K562 (cell line): ENCODE measurements around the gene LY6G6D. TPM values are rescaled to one million over a fixed set of nuclear protein-coding genes. Genes with fewer than 3 reads are reported as not detected.

Experiments used
- DPF2 ChIP-seq: fragments of 450-650 bp; IDR thresholded peaks from 2 replicates; pipeline ENCODE4 v1.6.1; 2016
- KDM1A ChIP-seq, 2 experiments: fragments of 450-650 bp; IDR thresholded peaks; 2 replicates each; pipeline ENCODE4 v1.6.1; 2016; ENCODE audit warnings: mild to moderate bottlenecking in 2 of 2
- L3MBTL2 ChIP-seq: fragments of 450-650 bp; IDR thresholded peaks from 2 replicates; pipeline ENCODE4 v1.6.1; 2016; ENCODE audit warnings: mild to moderate bottlenecking, moderate library complexity
- MECOM ChIP-seq: fragments of 250-450 bp; sonication (Bioruptor Pico); IDR thresholded peaks from 2 replicates; pipeline ENCODE4 v1.8.0; 2022; ENCODE audit warnings: inconsistent platforms
- SMAD3 ChIP-seq: fragments of 450-650 bp; formaldehyde crosslinking; conservative IDR thresholded peaks from 2 replicates; pipeline ENCODE4 v1.4.0; 2020; ENCODE audit warnings: mild to moderate bottlenecking
- ZBTB17 ChIP-seq: fragments of 450-650 bp; formaldehyde crosslinking; IDR thresholded peaks from 2 replicates; pipeline ENCODE4 v1.4.0; 2020; ENCODE audit warnings: mild to moderate bottlenecking
- ZNF212 ChIP-seq: fragments of 450-650 bp; formaldehyde crosslinking; IDR thresholded peaks from 2 replicates; pipeline ENCODE4 v1.4.0; 2020; ENCODE audit warnings: mild to moderate bottlenecking
- ZNF311 ChIP-seq: fragments of 250-450 bp; sonication (Bioruptor Pico); IDR thresholded peaks from 2 replicates; pipeline ENCODE4 v1.4.0; 2020; ENCODE audit warnings: mild to moderate bottlenecking, moderate library complexity
- ZNF431 ChIP-seq: sonication (generic); formaldehyde crosslinking; IDR thresholded peaks from 2 replicates; pipeline ENCODE4 v1.8.0; 2022; ENCODE audit warnings: mild to moderate bottlenecking, missing genetic modification reagents
- polyA plus RNA-seq, 8 experiments: library from polyadenylated mRNA; depleted of rRNA in 4 of 8; stranded (reverse) in 5 of 8; unstranded in 3 of 8; fragments of >200 nt; fragmentation: Nextera tagmentation in 2 of 8; fragmentation: Illumina TruSeq in 1 of 8; extraction: Ambion mirVana in 2 of 8; extraction: Trizol in 1 of 8; gene quantifications; 2 replicates each; pipeline versions ENCODE4 v1.2.1 to v1.2.3, GENCODE V29; 2011 to 2014; ENCODE audit warnings: inconsistent platforms in 1 of 8, missing spikeins in 1 of 8
- total RNA-seq, 7 experiments: library from RNA; depleted of rRNA in 6 of 7; stranded (reverse); fragments of >200 nt in 6 of 7; fragmentation: Illumina TruSeq in 2 of 7; extraction: Trizol in 2 of 7; gene quantifications; 2 replicates each; pipeline versions ENCODE4 v1.2.1 to v1.2.3, GENCODE V29; 2011 to 2021; ENCODE audit warnings: low replicate concordance in 1 of 7
- TF ChIP-seq, protein P1 (sequence below), 3 experiments: fragments of 200-800 bp in 1 of 3; fragments of 250-450 bp in 1 of 3; fragments of 450-650 bp in 1 of 3; sonication (Bioruptor Pico) in 1 of 3; sonication (Bioruptor generic) in 1 of 3; formaldehyde crosslinking in 1 of 3; IDR thresholded peaks; 2 replicates each; pipeline versions ENCODE4 v1.6.1 to v1.8.0; 2016 to 2022; ENCODE audit warnings: mild to moderate bottlenecking in 2 of 3, missing genetic modification characterization in 2 of 3, missing compliant biosample characterization in 1 of 3, moderate library complexity in 1 of 3
- TF ChIP-seq, protein P2 (sequence below): fragments of 450-650 bp; formaldehyde crosslinking; IDR thresholded peaks from 2 replicates; pipeline ENCODE4 v1.4.0; 2022; ENCODE audit warnings: mild to moderate bottlenecking, moderate library complexity
- TF ChIP-seq, protein P3 (sequence below), 2 experiments: fragments of 450-650 bp in 1 of 2; sonication (generic) in 1 of 2; formaldehyde crosslinking in 1 of 2; IDR thresholded peaks; 2 replicates each; pipeline versions ENCODE4 v1.7.1 to v1.9.0; 2016 to 2022; ENCODE audit warnings: inconsistent platforms in 1 of 2, mild to moderate bottlenecking in 1 of 2, missing genetic modification reagents in 1 of 2
- TF ChIP-seq, protein P4 (sequence below): fragments of 250-450 bp; sonication (Bioruptor Pico); IDR thresholded peaks from 2 replicates; pipeline ENCODE4 v1.8.0; 2022; ENCODE audit warnings: moderate library complexity, mild to moderate bottlenecking, inconsistent platforms

Gene LY6G6D
- total and polyA plus RNA-seq, 9 of the 15 experiments (the other 6 are each of a cell fraction or from before 2014, with no cell fraction given) = 0.30 to 0.38 TPM; not detected in 7

DNA sequence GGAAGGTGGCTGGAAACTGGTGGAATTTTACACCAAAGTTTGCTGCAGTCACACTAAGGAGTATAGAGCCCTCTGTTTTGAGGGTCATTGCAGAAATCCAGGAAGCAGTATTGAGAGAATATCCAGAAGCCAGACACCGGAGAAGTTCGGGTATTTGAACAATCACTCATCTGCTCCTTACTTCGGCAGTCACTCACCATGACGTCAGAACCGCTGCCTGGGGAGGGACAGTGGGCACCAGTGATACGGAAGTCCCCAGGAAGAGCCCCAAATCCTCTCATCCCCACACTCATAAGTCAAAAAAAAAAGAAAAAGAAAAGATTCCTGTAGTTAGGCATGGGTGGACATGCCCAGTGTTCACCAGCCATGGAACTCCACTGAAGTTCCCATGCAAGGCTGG is 38.2 kb upstream of the LY6G6D start (continued):
- TF ChIP-seq, protein P1, sequence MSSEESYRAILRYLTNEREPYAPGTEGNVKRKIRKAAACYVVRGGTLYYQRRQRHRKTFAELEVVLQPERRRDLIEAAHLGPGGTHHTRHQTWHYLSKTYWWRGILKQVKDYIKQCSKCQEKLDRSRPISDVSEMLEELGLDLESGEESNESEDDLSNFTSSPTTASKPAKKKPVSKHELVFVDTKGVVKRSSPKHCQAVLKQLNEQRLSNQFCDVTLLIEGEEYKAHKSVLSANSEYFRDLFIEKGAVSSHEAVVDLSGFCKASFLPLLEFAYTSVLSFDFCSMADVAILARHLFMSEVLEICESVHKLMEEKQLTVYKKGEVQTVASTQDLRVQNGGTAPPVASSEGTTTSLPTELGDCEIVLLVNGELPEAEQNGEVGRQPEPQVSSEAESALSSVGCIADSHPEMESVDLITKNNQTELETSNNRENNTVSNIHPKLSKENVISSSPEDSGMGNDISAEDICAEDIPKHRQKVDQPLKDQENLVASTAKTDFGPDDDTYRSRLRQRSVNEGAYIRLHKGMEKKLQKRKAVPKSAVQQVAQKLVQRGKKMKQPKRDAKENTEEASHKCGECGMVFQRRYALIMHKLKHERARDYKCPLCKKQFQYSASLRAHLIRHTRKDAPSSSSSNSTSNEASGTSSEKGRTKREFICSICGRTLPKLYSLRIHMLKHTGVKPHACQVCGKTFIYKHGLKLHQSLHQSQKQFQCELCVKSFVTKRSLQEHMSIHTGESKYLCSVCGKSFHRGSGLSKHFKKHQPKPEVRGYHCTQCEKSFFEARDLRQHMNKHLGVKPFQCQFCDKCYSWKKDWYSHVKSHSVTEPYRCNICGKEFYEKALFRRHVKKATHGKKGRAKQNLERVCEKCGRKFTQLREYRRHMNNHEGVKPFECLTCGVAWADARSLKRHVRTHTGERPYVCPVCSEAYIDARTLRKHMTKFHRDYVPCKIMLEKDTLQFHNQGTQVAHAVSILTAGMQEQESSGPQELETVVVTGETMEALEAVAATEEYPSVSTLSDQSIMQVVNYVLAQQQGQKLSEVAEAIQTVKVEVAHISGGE (CRISPR knock-in tag; IDR thresholded peaks at IDR 0.05) = 0 out of 6 replicates have a peak, but pooled peaks of 1 of the 3 experiments have one; percentile 22
- no peak for TF ChIP-seq MECOM
- TF ChIP-seq, protein P2, sequence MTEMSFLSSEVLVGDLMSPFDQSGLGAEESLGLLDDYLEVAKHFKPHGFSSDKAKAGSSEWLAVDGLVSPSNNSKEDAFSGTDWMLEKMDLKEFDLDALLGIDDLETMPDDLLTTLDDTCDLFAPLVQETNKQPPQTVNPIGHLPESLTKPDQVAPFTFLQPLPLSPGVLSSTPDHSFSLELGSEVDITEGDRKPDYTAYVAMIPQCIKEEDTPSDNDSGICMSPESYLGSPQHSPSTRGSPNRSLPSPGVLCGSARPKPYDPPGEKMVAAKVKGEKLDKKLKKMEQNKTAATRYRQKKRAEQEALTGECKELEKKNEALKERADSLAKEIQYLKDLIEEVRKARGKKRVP (CRISPR knock-in tag) = 0 out of 2 replicates have a peak, but pooled peaks have one; percentile 16
- 0 out of 2 replicates have a peak, but pooled peaks have one; percentile 29 for TF ChIP-seq L3MBTL2
- TF ChIP-seq ZNF212 (CRISPR knock-in tag) = 0 out of 2 replicates have a peak, but pooled peaks have one; percentile 27
- TF ChIP-seq, protein P3, sequence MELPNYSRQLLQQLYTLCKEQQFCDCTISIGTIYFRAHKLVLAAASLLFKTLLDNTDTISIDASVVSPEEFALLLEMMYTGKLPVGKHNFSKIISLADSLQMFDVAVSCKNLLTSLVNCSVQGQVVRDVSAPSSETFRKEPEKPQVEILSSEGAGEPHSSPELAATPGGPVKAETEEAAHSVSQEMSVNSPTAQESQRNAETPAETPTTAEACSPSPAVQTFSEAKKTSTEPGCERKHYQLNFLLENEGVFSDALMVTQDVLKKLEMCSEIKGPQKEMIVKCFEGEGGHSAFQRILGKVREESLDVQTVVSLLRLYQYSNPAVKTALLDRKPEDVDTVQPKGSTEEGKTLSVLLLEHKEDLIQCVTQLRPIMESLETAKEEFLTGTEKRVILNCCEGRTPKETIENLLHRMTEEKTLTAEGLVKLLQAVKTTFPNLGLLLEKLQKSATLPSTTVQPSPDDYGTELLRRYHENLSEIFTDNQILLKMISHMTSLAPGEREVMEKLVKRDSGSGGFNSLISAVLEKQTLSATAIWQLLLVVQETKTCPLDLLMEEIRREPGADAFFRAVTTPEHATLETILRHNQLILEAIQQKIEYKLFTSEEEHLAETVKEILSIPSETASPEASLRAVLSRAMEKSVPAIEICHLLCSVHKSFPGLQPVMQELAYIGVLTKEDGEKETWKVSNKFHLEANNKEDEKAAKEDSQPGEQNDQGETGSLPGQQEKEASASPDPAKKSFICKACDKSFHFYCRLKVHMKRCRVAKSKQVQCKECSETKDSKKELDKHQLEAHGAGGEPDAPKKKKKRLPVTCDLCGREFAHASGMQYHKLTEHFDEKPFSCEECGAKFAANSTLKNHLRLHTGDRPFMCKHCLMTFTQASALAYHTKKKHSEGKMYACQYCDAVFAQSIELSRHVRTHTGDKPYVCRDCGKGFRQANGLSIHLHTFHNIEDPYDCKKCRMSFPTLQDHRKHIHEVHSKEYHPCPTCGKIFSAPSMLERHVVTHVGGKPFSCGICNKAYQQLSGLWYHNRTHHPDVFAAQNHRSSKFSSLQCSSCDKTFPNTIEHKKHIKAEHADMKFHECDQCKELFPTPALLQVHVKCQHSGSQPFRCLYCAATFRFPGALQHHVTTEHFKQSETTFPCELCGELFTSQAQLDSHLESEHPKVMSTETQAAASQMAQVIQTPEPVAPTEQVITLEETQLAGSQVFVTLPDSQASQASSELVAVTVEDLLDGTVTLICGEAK (IDR thresholded peaks at IDR 0.05) = peak; percentile 50; the same call in 1 of the 2 replicates
- TF ChIP-seq, protein P3 (CRISPR knock-in tag; IDR thresholded peaks at IDR 0.05) = no peak
- TF ChIP-seq, protein P4, sequence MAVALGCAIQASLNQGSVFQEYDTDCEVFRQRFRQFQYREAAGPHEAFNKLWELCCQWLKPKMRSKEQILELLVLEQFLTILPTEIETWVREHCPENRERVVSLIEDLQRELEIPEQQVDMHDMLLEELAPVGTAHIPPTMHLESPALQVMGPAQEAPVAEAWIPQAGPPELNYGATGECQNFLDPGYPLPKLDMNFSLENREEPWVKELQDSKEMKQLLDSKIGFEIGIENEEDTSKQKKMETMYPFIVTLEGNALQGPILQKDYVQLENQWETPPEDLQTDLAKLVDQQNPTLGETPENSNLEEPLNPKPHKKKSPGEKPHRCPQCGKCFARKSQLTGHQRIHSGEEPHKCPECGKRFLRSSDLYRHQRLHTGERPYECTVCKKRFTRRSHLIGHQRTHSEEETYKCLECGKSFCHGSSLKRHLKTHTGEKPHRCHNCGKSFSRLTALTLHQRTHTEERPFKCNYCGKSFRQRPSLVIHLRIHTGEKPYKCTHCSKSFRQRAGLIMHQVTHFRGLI = 0 out of 2 replicates have a peak, but pooled peaks have one; percentile 43
- no peak for TF ChIP-seq ZNF311
- TF ChIP-seq ZBTB17 (CRISPR knock-in tag) = 0 out of 2 replicates have a peak, but pooled peaks have one; percentile 47
- peak; percentile 56; the same call in 1 of the 2 replicates for TF ChIP-seq SMAD3
- no peak for TF ChIP-seq ZNF431 (CRISPR knock-in tag)
- no peak for TF ChIP-seq KDM1A (IDR thresholded peaks at IDR 0.05)
- peak; percentile 81 for TF ChIP-seq DPF2
